ENCODE results near the gene IBA57. TPM values are rescaled to one million over a fixed set of nuclear protein-coding genes. Genes with fewer than 3 reads are reported as not detected.

IBA57 gene
- polyA plus RNA-seq, 2 of the 4 experiments (the other 2 are of a cell fraction): 1.5 to 2.2 TPM

GRCh38 chr1:228154670-228155571 is 10.7 kb upstream of the IBA57 start:
- no peak for FAIRE-seq
- no peak overlapping the region for H3K27ac ChIP-seq
- H3K4me2 ChIP-seq: no peak overlapping the region
- DNase-seq (ENCODE audit: low read depth in 1 of 2, low spot score in 1 of 2): no peak
- H3K4me3 ChIP-seq: no peak overlapping the region
- ATAC-seq: no peak
- ChIA-PET CTCF (interaction anchor here (8.2 kb wide), 1 partner anchor 11 kb away, joined by 89 read pairs; the partner anchor contains the start of gene IBA57), POLR2A (no interaction called here)
- no peak for TF ChIP-seq RARB (CRISPR knock-in tag; IDR thresholded peaks at IDR 0.05)
- no peak for TF ChIP-seq FOSL2 (IDR thresholded peaks at IDR 0.05)
- no peak for TF ChIP-seq FOSL2 (CRISPR knock-in tag; IDR thresholded peaks at IDR 0.05)
- TF ChIP-seq CEBPB (IDR thresholded peaks at IDR 0.05): no peak
- no peak for TF ChIP-seq FOXS1 (CRISPR knock-in tag; IDR thresholded peaks at IDR 0.05)
- no peak for TF ChIP-seq SREBF2 (IDR thresholded peaks at IDR 0.05)
- TF ChIP-seq RCOR1 (IDR thresholded peaks at IDR 0.05; ENCODE audit: low read depth, low read length): no peak
- H3K4me1 ChIP-seq: no peaks in the 10 kb centered on the region
- WGBS (ENCODE audit: missing lambda C conversion rate): 83% methylated on average over 20 of the region's 20 CpGs
- no peaks in the 10 kb centered on the region for H3K9me3 ChIP-seq

- DNase-seq (ENCODE audit: low read depth in 1 of 2, low spot score in 1 of 2) (no peak), FAIRE-seq (no peak), ATAC-seq (no peak)
- no peak overlapping the region for H3K27ac ChIP-seq
- TF ChIP-seq REST (IDR thresholded peaks at IDR 0.05) (no peak), HDAC2 (IDR thresholded peaks at IDR 0.05) (no peak), KDM1A (IDR thresholded peaks at IDR 0.05; ENCODE audit: low read depth) (no peak), JUNB (IDR thresholded peaks at IDR 0.05) (no peak), SMC3 (IDR thresholded peaks at IDR 0.05) (no peak), POLR2A (IDR thresholded peaks at IDR 0.05; ENCODE audit: low read length) (no peak), NR3C1 (IDR thresholded peaks at IDR 0.05) (no peak), RAD21 (conservative IDR thresholded peaks at IDR 0.05 in 1 of 2, IDR thresholded peaks at IDR 0.05 in 1 of 2) (no peak), HEYL (CRISPR knock-in tag; IDR thresholded peaks at IDR 0.05) (no peak), CEBPB (IDR thresholded peaks at IDR 0.05) (no peak), PHF8 (IDR thresholded peaks at IDR 0.05; ENCODE audit: borderline replicate concordance, low read depth) (no peak), ATOH8 (CRISPR knock-in tag; IDR thresholded peaks at IDR 0.05; ENCODE audit: low read depth) (no peak), USF2 (IDR thresholded peaks at IDR 0.05) (no peak), EHF (CRISPR knock-in tag; IDR thresholded peaks at IDR 0.05) (no peak), FOXS1 (CRISPR knock-in tag; IDR thresholded peaks at IDR 0.05) (no peak), HES2 (IDR thresholded peaks at IDR 0.05) (no peak), MYC (IDR thresholded peaks at IDR 0.05; ENCODE audit: borderline replicate concordance, low read length) (no peak), RCOR1 (IDR thresholded peaks at IDR 0.05; ENCODE audit: low read depth, low read length) (no peak)
- H3K4me3 ChIP-seq: no peak overlapping the region
- POLR2A ChIA-PET: no interaction called here
- 81% methylated on average over 15 of the region's 16 CpGs for WGBS (ENCODE audit: missing lambda C conversion rate)
- CTCF ChIA-PET: interaction anchor here (1.0 to 8.2 kb wide), 3 partner anchors 10 to 25 kb away, joined by 4 to 89 read pairs (median 4); partner anchors contain the start of gene IBA57
- no peaks in the 10 kb centered on the region for H3K4me1 ChIP-seq
- no peak overlapping the region for H3K4me2 ChIP-seq
- H3K9me3 ChIP-seq: no peaks in the 10 kb centered on the region
Observed at GRCh38 chr1:228155596-228156514, 9.7 kb upstream of the IBA57 start.

Data from A549 (cell line).